Umbilical cord (tissue), 2 donors: ENCODE results near the gene UBE2D2. TPM values are rescaled to one million over a fixed set of nuclear protein-coding genes. Genes with fewer than 3 reads are reported as not detected.
A peak's percentile ranks its signal among the peaks of the same experiment; 100 is the strongest.
"Not testable (repeated sequence)": the region's sequence is repeated elsewhere in the genome, so short reads cannot be mapped to it uniquely, and the experiment has no call there.

Experiments used
- DNase-seq: peaks from one replicate; pipeline ENCODE4 v3.0.0-alpha.2; 2015; ENCODE audit warnings: low spot score
- total RNA-seq: library from RNA; depleted of rRNA; stranded (reverse); fragments of >200 nt; gene quantifications from one replicate; pipeline ENCODE4 v1.2.3, GENCODE V29; 2014; ENCODE audit warnings: low replicate concordance; ENCODE audit not compliant: insufficient read depth

UBE2D2 gene
- total RNA-seq, 1 donor from 2014 or later = 109 TPM

- not testable (repeated sequence) for DNase-seq
These were observed 21.0 kb downstream of the UBE2D2 start for GRCh38 chr5:139582181-139582580.

GRCh38 chr5:139584137-139584536, 23.0 kb downstream of the UBE2D2 start:
- no peak for DNase-seq

- not testable (repeated sequence) for DNase-seq
These were observed 27.0 kb downstream of the UBE2D2 start for GRCh38 chr5:139588116-139588515.

- no peak for DNase-seq
These were observed 27.8 kb downstream of the UBE2D2 start for GRCh38 chr5:139588962-139589361.

- DNase-seq = no peak
These were observed 31.1 kb downstream of the UBE2D2 start for GRCh38 chr5:139592289-139592688.

GRCh38 chr5:139593076-139593475, 31.9 kb downstream of the UBE2D2 start:
- DNase-seq = not testable (repeated sequence)

GRCh38 chr5:139593716-139594319, 32.7 kb downstream of the UBE2D2 start:
- no peak for DNase-seq

GRCh38 chr5:139597134-139597533, 36.0 kb downstream of the UBE2D2 start:
- peak; percentile 44 for DNase-seq

- DNase-seq = not testable (repeated sequence)
These were observed 37.4 kb downstream of the UBE2D2 start for GRCh38 chr5:139598601-139598965.

GRCh38 chr5:139600336-139600949, 39.3 kb downstream of the UBE2D2 start:
- no peak for DNase-seq

- no peak for DNase-seq
These were observed 40.3 kb downstream of the UBE2D2 start for GRCh38 chr5:139601429-139601828.

GRCh38 chr5:139601948-139602347, 40.8 kb downstream of the UBE2D2 start:
- DNase-seq = not testable (repeated sequence)

GRCh38 chr5:139605887-139606286, 44.7 kb downstream of the UBE2D2 start:
- DNase-seq = no peak

- no peak for DNase-seq
These were observed 50.8 kb downstream of the UBE2D2 start for GRCh38 chr5:139611703-139612584.

GRCh38 chr5:139619861-139620260, 58.7 kb downstream of the UBE2D2 start:
- DNase-seq = no peak

GRCh38 chr5:139625398-139625797, 64.3 kb downstream of the UBE2D2 start:
- not testable (repeated sequence) for DNase-seq

GRCh38 chr5:139630855-139631254, 69.7 kb downstream of the UBE2D2 start:
- DNase-seq = no peak

GRCh38 chr5:139631520-139632165, 70.5 kb downstream of the UBE2D2 start:
- no peak for DNase-seq

GRCh38 chr5:139633295-139634027, 72.3 kb downstream of the UBE2D2 start:
- peak; percentile 76 for DNase-seq

GRCh38 chr5:139634028-139634325, 72.8 kb downstream of the UBE2D2 start:
- no peak for DNase-seq

- no peak for DNase-seq
These were observed 73.4 kb downstream of the UBE2D2 start for GRCh38 chr5:139634541-139634940.

GRCh38 chr5:139635191-139635590, 74.1 kb downstream of the UBE2D2 start:
- DNase-seq = no peak
